ENCODE results near the gene RAB4A.

DNA sequence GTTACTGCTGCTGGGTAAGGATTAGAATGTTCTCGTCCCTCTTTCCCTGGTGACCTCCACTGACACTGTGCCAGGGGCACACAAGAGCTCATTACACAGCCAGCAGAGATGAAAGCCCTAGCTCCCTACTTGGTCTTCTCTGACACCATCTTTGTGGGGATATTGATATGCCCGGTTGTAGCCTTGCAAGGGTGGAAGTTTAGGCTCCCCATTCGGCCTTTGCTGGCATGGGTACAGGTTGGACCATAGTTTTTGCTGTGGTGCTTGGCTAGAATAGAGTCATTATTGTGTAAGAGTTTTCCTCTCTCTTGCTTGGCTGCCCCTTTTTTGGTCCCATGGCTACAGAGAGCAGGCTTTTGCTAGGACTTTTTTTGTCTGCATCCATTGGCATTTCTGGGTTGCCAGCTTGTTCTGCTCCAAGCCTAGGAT is 12.3 kb downstream of the RAB4A start:
- no peak for TF ChIP-seq POLR2AphosphoS5 (IDR thresholded peaks at IDR 0.05; ENCODE audit: low read depth, low read length)
- no peak for TF ChIP-seq TAF1 (IDR thresholded peaks at IDR 0.05; ENCODE audit: low read depth, low read length)
